ENCODE measurements around the gene IFITM1.

DNA sequence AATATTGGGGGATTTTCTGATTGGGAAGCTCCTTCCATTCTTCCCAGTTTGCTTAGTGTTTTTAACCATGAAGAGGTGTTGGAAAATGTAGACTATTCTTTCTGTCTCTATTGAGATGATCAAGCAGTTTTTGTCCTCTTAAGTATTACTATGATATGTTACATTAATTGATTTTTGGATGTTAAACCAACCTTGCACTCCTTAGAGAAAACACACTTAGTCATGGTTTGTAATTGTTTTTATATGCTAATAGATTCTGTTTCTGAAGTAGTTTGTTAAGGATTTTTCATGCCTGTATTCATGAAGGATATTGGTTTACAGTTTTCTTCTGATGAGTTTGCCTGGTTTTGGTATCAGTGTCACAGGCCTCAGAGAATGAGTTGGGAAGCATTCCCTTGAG lies 37.6 kb upstream of the IFITM1 start:
- TF ChIP-seq POLR2A (IDR thresholded peaks at IDR 0.05), result no peak
- TF ChIP-seq, protein P1, sequence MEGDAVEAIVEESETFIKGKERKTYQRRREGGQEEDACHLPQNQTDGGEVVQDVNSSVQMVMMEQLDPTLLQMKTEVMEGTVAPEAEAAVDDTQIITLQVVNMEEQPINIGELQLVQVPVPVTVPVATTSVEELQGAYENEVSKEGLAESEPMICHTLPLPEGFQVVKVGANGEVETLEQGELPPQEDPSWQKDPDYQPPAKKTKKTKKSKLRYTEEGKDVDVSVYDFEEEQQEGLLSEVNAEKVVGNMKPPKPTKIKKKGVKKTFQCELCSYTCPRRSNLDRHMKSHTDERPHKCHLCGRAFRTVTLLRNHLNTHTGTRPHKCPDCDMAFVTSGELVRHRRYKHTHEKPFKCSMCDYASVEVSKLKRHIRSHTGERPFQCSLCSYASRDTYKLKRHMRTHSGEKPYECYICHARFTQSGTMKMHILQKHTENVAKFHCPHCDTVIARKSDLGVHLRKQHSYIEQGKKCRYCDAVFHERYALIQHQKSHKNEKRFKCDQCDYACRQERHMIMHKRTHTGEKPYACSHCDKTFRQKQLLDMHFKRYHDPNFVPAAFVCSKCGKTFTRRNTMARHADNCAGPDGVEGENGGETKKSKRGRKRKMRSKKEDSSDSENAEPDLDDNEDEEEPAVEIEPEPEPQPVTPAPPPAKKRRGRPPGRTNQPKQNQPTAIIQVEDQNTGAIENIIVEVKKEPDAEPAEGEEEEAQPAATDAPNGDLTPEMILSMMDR (IDR thresholded peaks at IDR 0.05), result no peak
